IPS-20b (cell line): ENCODE data around the gene ANOS1.
"Not testable (repeated sequence)": the region's sequence is repeated elsewhere in the genome, so short reads cannot be mapped to it uniquely, and the experiment has no call there.

Experiments used
- H3K27ac ChIP-seq: one replicate; pipeline ENCODE4 v1.5.1; 2013; ENCODE audit warnings: low read length
- H3K27me3 ChIP-seq: 2 replicates; pipeline ENCODE4 v1.6.1; 2013; ENCODE audit warnings: mild to moderate bottlenecking, low read length, inconsistent platforms; ENCODE audit not compliant: insufficient read depth
- H3K36me3 ChIP-seq: 2 replicates; pipeline ENCODE4 v1.6.1; 2013; ENCODE audit warnings: low read depth, mild to moderate bottlenecking, inconsistent platforms, low read length, moderate library complexity; ENCODE audit not compliant: insufficient read depth
- H3K4me1 ChIP-seq: 2 replicates; pipeline ENCODE4 v1.6.1; 2013; ENCODE audit warnings: mild to moderate bottlenecking, control low read depth, inconsistent platforms, low read length, moderate library complexity; ENCODE audit not compliant: insufficient read depth
- H3K4me3 ChIP-seq: 2 replicates; pipeline ENCODE4 v1.5.1; 2013; ENCODE audit warnings: mild to moderate bottlenecking, low read length, inconsistent platforms
- H3K9ac ChIP-seq: 2 replicates; pipeline ENCODE4 v1.6.1; 2013; ENCODE audit warnings: low read depth, mild to moderate bottlenecking, inconsistent platforms, low read length, moderate library complexity
- H3K9me3 ChIP-seq: 2 replicates; pipeline ENCODE4 v1.6.1; 2013; ENCODE audit warnings: mild to moderate bottlenecking, low read depth, low read length, inconsistent platforms; ENCODE audit not compliant: insufficient read depth

The ANOS1 gene

GRCh38 chrX:8495036-8495435, 236.9 kb downstream of the ANOS1 start:
- H3K9ac ChIP-seq, H3K9me3 ChIP-seq, H3K4me1 ChIP-seq, H3K4me3 ChIP-seq, H3K27me3 ChIP-seq, H3K27ac ChIP-seq, H3K36me3 ChIP-seq: not testable (repeated sequence)

- Histone ChIP-seq H3K4me1 (no peaks in the 10 kb centered on the region), H3K9me3 (no peaks in the 10 kb centered on the region), H3K27me3 (no peaks in the 10 kb centered on the region), H3K27ac (no peak overlapping the region), H3K9ac (no peak overlapping the region), H3K36me3 (no peaks in the 10 kb centered on the region), H3K4me3 (no peak overlapping the region)
These were observed 247.5 kb downstream of the ANOS1 start for GRCh38 chrX:8484360-8484949.
